Brain pericyte (primary cell): ENCODE measurements around the gene NEGR1.

Experiments used
- DNase-seq: peaks from one replicate; pipeline ENCODE4 v3.0.0-alpha.2; 2012; ENCODE audit warnings: low read depth, low spot score

The NEGR1 gene

GRCh38 chr1:71488555-71489252 lies 793.6 kb downstream of the NEGR1 start:
- DNase-seq: no peak

- no peak for DNase-seq
Measured at GRCh38 chr1:71473331-71473730, 809.0 kb downstream of the NEGR1 start.

- DNase-seq: no peak
Measured at GRCh38 chr1:71465093-71465492, 817.2 kb downstream of the NEGR1 start.

- DNase-seq: no peak
Measured at GRCh38 chr1:71464016-71464415, 818.3 kb downstream of the NEGR1 start.

GRCh38 chr1:71463144-71463543 lies 819.2 kb downstream of the NEGR1 start:
- DNase-seq: no peak

GRCh38 chr1:71462247-71462646 lies 820.1 kb downstream of the NEGR1 start:
- DNase-seq: no peak

GRCh38 chr1:71461416-71461815 lies 820.9 kb downstream of the NEGR1 start:
- no peak for DNase-seq

- DNase-seq: no peak
Measured at GRCh38 chr1:71448444-71448843, 833.9 kb downstream of the NEGR1 start.

- DNase-seq: no peak
Measured at GRCh38 chr1:71438626-71439025, 843.7 kb downstream of the NEGR1 start.

GRCh38 chr1:71435951-71436350 lies 846.4 kb downstream of the NEGR1 start:
- DNase-seq: no peak

- DNase-seq: no peak
Measured at GRCh38 chr1:71434240-71434639, 848.1 kb downstream of the NEGR1 start.

GRCh38 chr1:71428029-71428428 lies 854.3 kb downstream of the NEGR1 start:
- DNase-seq: no peak

- DNase-seq: no peak
Measured at GRCh38 chr1:71427066-71427465, 855.3 kb downstream of the NEGR1 start.

- DNase-seq: no peak
Measured at GRCh38 chr1:71424536-71424935, 857.8 kb downstream of the NEGR1 start.

- no peak for DNase-seq
Measured at GRCh38 chr1:71422221-71422620, 860.1 kb downstream of the NEGR1 start.

GRCh38 chr1:71417421-71417820 lies 864.9 kb downstream of the NEGR1 start:
- no peak for DNase-seq

- DNase-seq: no peak
Measured at GRCh38 chr1:71414179-71414578, 868.2 kb downstream of the NEGR1 start.

GRCh38 chr1:71413441-71414175 lies 868.7 kb downstream of the NEGR1 start:
- no peak for DNase-seq

GRCh38 chr1:71400050-71400449 lies 882.3 kb downstream of the NEGR1 start:
- DNase-seq: no peak

GRCh38 chr1:71399594-71399993 lies 882.7 kb downstream of the NEGR1 start:
- no peak for DNase-seq

- no peak for DNase-seq
Measured at GRCh38 chr1:71393301-71393700, 889.0 kb downstream of the NEGR1 start.

- no peak for DNase-seq
Measured at GRCh38 chr1:71390518-71390917, 891.8 kb downstream of the NEGR1 start.

- DNase-seq: no peak
Measured at GRCh38 chr1:71377886-71378285, 904.5 kb downstream of the NEGR1 start.
